ENCODE results near the gene ATP8B4. TPM values are rescaled to one million over a fixed set of nuclear protein-coding genes. Genes with fewer than 3 reads are reported as not detected.

ATP8B4 gene
- total and polyA plus RNA-seq, 2 experiments from 2014 or later, result 0.89 to 1.5 TPM

GRCh38 chr15:49982584-49982983 is 136.4 kb downstream of the ATP8B4 start:
- no peaks in the 10 kb centered on the region for H3K4me1 ChIP-seq (ENCODE audit: insufficient read depth)
- no peak overlapping the region for H2AFZ ChIP-seq
- TF ChIP-seq EZH2 (IDR thresholded peaks at IDR 0.05; ENCODE audit: insufficient read depth, poor library complexity, severe bottlenecking) (no peak), EZH2phosphoT487 (IDR thresholded peaks at IDR 0.05; ENCODE audit: insufficient read depth, low read depth) (no peak)
- in situ Hi-C loops (cut with MboI), result no loop called here
- no peak for DNase-seq
- H3F3A ChIP-seq (ENCODE audit: insufficient read depth), result no peaks in the 10 kb centered on the region
- WGBS, 2 experiments (ENCODE audit: low coverage in 1 of 2, low lambda C conversion rate in 2 of 2, missing lambda C conversion rate in 2 of 2), result 73 to 80% methylated on average over 3 of the region's 3 CpGs
- no peaks in the 10 kb centered on the region for H4K20me1 ChIP-seq (ENCODE audit: insufficient read depth)
- H3K4me3 ChIP-seq, result no peak overlapping the region
- H3K9me3 ChIP-seq (ENCODE audit: low read depth), result no peaks in the 10 kb centered on the region
- H3K4me2 ChIP-seq (ENCODE audit: unreplicated experiment), result no peak overlapping the region
- no peaks in the 10 kb centered on the region for H3K36me3 ChIP-seq (ENCODE audit: low read depth)
- H3K27me3 ChIP-seq (replicated peaks; ENCODE audit: insufficient read depth), result no peaks in the 10 kb centered on the region
- H3K27ac ChIP-seq, result no peak overlapping the region
- H3K79me2 ChIP-seq (ENCODE audit: insufficient read depth), result no peaks in the 10 kb centered on the region
- no peaks in the 10 kb centered on the region; the same call in 1 of the 2 replicates for H3K9me2 ChIP-seq (ENCODE audit: insufficient read depth)
- no peak overlapping the region for H3K9ac ChIP-seq

GRCh38 chr15:49979705-49980382 is 139.2 kb downstream of the ATP8B4 start:
- no peaks in the 10 kb centered on the region for H3K79me2 ChIP-seq (ENCODE audit: insufficient read depth)
- WGBS, 2 experiments (ENCODE audit: low coverage in 1 of 2, low lambda C conversion rate in 2 of 2, missing lambda C conversion rate in 2 of 2), result 82 to 89% methylated on average over 2 of the region's 2 CpGs
- no peak for DNase-seq

GRCh38 chr15:49978121-49978520 is 140.9 kb downstream of the ATP8B4 start:
- 49 to 50% methylated on average over 2 of the region's 2 CpGs for WGBS, 2 experiments (ENCODE audit: low coverage in 1 of 2, low lambda C conversion rate in 2 of 2, missing lambda C conversion rate in 2 of 2)
- Histone ChIP-seq H3K9me3 (ENCODE audit: low read depth) (no peaks in the 10 kb centered on the region), H3K79me2 (ENCODE audit: insufficient read depth) (no peaks in the 10 kb centered on the region), H3K9ac (no peak overlapping the region), H3K4me3 (no peak overlapping the region), H3K4me2 (ENCODE audit: unreplicated experiment) (no peak overlapping the region), H2AFZ (no peak overlapping the region), H4K20me1 (ENCODE audit: insufficient read depth) (no peaks in the 10 kb centered on the region), H3K4me1 (ENCODE audit: insufficient read depth) (no peaks in the 10 kb centered on the region), H3K36me3 (ENCODE audit: low read depth) (no peaks in the 10 kb centered on the region), H3K27ac (no peak overlapping the region), H3K27me3 (replicated peaks; ENCODE audit: insufficient read depth) (no peaks in the 10 kb centered on the region), H3K9me2 (ENCODE audit: insufficient read depth) (no peaks in the 10 kb centered on the region; the same call in 1 of the 2 replicates), H3F3A (ENCODE audit: insufficient read depth) (no peaks in the 10 kb centered on the region)
- in situ Hi-C loops (cut with MboI), result no loop called here
- no peak for DNase-seq
- TF ChIP-seq EZH2phosphoT487 (IDR thresholded peaks at IDR 0.05; ENCODE audit: insufficient read depth, low read depth) (no peak), EZH2 (IDR thresholded peaks at IDR 0.05; ENCODE audit: insufficient read depth, poor library complexity, severe bottlenecking) (no peak)

More at GRCh38 chr15:49979705-49980382, 139.2 kb downstream of the ATP8B4 start:
- no peak overlapping the region for H3K4me3 ChIP-seq
- H3K9me2 ChIP-seq (ENCODE audit: insufficient read depth), result no peaks in the 10 kb centered on the region; the same call in 1 of the 2 replicates
- H3K9ac ChIP-seq, result no peak overlapping the region
- in situ Hi-C loops (cut with MboI), result no loop called here
- H3K9me3 ChIP-seq (ENCODE audit: low read depth), result no peaks in the 10 kb centered on the region
- no peak overlapping the region for H3K27ac ChIP-seq
- H3K27me3 ChIP-seq (replicated peaks; ENCODE audit: insufficient read depth), result no peaks in the 10 kb centered on the region
- H3K4me2 ChIP-seq (ENCODE audit: unreplicated experiment), result no peak overlapping the region
- TF ChIP-seq EZH2phosphoT487 (IDR thresholded peaks at IDR 0.05; ENCODE audit: insufficient read depth, low read depth), result no peak
- TF ChIP-seq EZH2 (IDR thresholded peaks at IDR 0.05; ENCODE audit: insufficient read depth, poor library complexity, severe bottlenecking), result no peak
- no peaks in the 10 kb centered on the region for H3F3A ChIP-seq (ENCODE audit: insufficient read depth)
- no peak overlapping the region for H2AFZ ChIP-seq
- H3K4me1 ChIP-seq (ENCODE audit: insufficient read depth), result no peaks in the 10 kb centered on the region
- H3K36me3 ChIP-seq (ENCODE audit: low read depth), result no peaks in the 10 kb centered on the region
- no peaks in the 10 kb centered on the region for H4K20me1 ChIP-seq (ENCODE audit: insufficient read depth)

DNA sequence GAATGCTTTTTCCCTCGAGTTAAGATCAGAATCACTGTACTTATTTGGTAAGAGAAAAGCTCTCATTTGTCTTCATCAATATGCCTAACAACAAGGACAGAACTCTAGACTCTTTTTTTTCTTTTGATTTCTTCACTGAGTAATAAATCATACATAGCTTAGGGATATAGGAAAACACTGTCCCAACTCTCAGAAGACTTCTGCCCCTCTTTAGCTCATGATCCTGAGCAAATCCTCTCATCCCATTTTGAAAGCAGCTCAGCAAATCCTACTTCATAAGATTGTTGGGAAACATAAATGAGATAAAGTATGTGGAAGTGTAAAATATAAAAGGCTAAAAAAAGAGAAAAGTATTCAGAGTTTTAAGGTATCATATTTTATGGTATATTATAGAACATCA is 141.7 kb downstream of the ATP8B4 start:
- whole genome bisulfite sequencing, 2 experiments (ENCODE audit: low coverage in 1 of 2, low lambda C conversion rate in 2 of 2, missing lambda C conversion rate in 2 of 2), result 26 to 43% methylated on average over 1 of the region's 1 CpG
- in situ Hi-C loops (cut with MboI), result no loop called here
- Histone ChIP-seq H3K9me2 (ENCODE audit: insufficient read depth) (no peaks in the 10 kb centered on the region; the same call in 1 of the 2 replicates), H3K27me3 (replicated peaks; ENCODE audit: insufficient read depth) (no peaks in the 10 kb centered on the region), H3K9ac (no peak overlapping the region), H3K79me2 (ENCODE audit: insufficient read depth) (no peaks in the 10 kb centered on the region), H3K9me3 (ENCODE audit: low read depth) (no peaks in the 10 kb centered on the region), H3K36me3 (ENCODE audit: low read depth) (no peaks in the 10 kb centered on the region), H4K20me1 (ENCODE audit: insufficient read depth) (no peaks in the 10 kb centered on the region), H2AFZ (no peak overlapping the region), H3K27ac (no peak overlapping the region), H3K4me2 (ENCODE audit: unreplicated experiment) (no peak overlapping the region), H3K4me1 (ENCODE audit: insufficient read depth) (no peaks in the 10 kb centered on the region), H3K4me3 (no peak overlapping the region), H3F3A (ENCODE audit: insufficient read depth) (no peaks in the 10 kb centered on the region)
- TF ChIP-seq EZH2phosphoT487 (IDR thresholded peaks at IDR 0.05; ENCODE audit: insufficient read depth, low read depth) (no peak), EZH2 (IDR thresholded peaks at IDR 0.05; ENCODE audit: insufficient read depth, poor library complexity, severe bottlenecking) (no peak)
- DNase-seq, result no peak

All from GM23248 (cell line).